Right lobe of liver (tissue), 4 donors: Measurements from ENCODE around the gene MYO7B.

ENCODE experiments used
- CTCF ChIP-seq, 4 donors: fragments of 200-600 bp in 3 of 4; fragments of 450-650 bp in 1 of 4; IDR thresholded peaks; one replicate each; pipeline versions ENCODE4 v1.5.1 to v1.8.0; 2016 to 2022; ENCODE audit warnings: antibody characterized with exemption in 4 of 4, mild to moderate bottlenecking in 2 of 4
- POLR2A ChIP-seq: fragments of 450-650 bp; IDR thresholded peaks from one replicate; pipeline ENCODE4 v1.6.1; 2017; ENCODE audit warnings: antibody characterized with exemption, mild to moderate bottlenecking
- donor health status: DM: no; HTN: no; CAD: no.
- donor health status: DM: no; HTN: no; CAD: no.
- donor health status: DM: no; HTN: yes; CAD: no.

GRCh38 chr2:127662937-127663565, 127.6 kb downstream of the MYO7B start:
- TF ChIP-seq CTCF (IDR thresholded peaks at IDR 0.05) (no peak), POLR2A (no peak)
